Measurements from ENCODE around the gene KCNG2.

KCNG2 gene

DNA sequence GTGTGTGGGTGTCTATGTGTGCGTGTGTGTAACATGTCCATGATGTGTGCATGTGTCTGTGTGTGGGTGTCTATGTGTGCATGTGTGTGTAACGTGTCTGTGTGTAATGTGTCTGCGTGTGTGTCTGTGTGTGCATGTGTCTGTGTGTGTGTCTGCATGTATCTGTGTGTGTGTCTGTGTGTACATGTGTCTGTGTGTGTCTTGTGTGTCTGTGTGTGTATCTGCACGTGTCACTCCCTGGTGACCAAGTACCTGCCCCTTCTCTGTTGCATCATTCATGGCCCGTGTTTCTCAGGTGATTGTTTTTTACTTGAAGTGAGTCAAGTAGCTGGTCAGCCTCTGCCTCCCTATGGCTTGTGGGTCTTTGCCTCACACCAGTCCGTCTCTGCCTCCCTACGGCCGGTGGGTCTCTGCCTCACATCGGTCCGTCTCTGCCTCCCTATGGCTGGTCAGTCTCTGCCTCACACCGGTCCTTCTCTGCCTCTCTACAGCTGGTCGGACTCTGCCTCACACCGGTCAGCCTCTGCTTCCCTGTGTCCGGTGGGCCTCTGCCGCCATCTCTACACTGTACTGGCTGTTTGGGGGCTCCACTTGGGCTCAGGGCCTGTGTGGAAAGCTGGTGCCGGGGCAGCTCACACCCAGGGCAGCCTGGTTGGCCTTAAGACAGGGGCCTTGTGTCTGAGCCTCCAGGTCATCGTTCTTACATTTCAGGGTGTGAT is 31.6 kb downstream of the KCNG2 start:
- DNase-seq: no peak
- ATAC-seq: no peak
- Mint-ChIP-seq H3K4me3 (no peak overlapping the region), H3K36me3 (ENCODE audit: low read depth) (no peaks in the 10 kb centered on the region), H3K27ac (no peak overlapping the region), H3K27me3 (peaks cover 3% of the 10 kb centered on the region), H3K4me1 (no peaks in the 10 kb centered on the region), H3K9me3 (no peaks in the 10 kb centered on the region)

DNA sequence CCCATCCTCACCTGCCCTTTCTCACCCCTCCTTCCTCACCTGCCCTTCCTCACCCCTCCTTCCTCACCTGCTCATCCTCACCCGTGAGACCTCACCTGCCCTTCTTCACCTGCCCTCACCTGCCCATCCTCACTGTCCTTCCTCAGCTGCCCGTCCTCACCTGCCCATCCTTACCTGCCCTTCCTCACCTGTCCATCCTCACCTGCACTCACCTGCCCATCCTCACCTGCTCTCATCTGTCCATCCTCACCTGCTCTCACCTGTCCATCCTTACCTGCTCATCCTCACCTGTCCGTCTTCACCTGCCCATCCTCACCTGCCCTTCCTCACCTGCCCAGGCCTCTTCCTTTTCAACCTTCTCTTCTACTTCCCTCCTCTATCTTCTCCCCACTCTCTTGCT is 34.4 kb downstream of the KCNG2 start:
- Mint-ChIP-seq H3K4me1 (no peaks in the 10 kb centered on the region), H3K9me3 (peaks cover 4% of the 10 kb centered on the region), H3K4me3 (no peak overlapping the region), H3K27me3 (peaks cover 14% of the 10 kb centered on the region), H3K27ac (no peak overlapping the region), H3K36me3 (ENCODE audit: low read depth) (no peaks in the 10 kb centered on the region)
- DNase-seq (no peak), ATAC-seq (no peak)

DNA sequence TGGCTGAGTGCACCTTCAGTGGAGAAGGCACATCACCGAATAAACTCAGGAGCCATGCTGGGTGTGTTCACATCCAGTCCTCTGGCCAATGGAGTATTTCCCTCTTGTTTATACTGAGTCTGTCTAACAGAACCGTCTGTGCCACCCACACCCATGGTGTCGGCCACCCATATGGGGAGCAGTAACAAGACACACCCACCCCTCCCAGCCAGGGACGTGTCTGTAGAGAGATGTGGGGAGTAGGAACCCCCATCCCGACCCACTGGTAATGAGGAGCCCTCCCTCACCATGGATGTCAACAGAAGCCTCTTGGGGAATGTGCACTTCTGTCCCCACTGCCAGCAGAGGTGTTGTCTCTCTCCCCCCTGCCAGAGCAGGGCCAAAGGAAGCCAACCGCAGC is 37.1 kb downstream of the KCNG2 start:
- Mint-ChIP-seq H3K9me3 (peaks cover 4% of the 10 kb centered on the region), H3K36me3 (ENCODE audit: low read depth) (no peaks in the 10 kb centered on the region), H3K4me1 (no peaks in the 10 kb centered on the region), H3K4me3 (no peak overlapping the region), H3K27ac (no peak overlapping the region), H3K27me3 (peaks cover 21% of the 10 kb centered on the region)
- no peak for ATAC-seq
- DNase-seq: no peak

GRCh38 chr18:79841936-79842335 is 44.2 kb downstream of the KCNG2 start:
- H3K9me3 Mint-ChIP-seq: peaks cover 11% of the 10 kb centered on the region
- no peak overlapping the region for H3K27ac Mint-ChIP-seq
- H3K36me3 Mint-ChIP-seq (ENCODE audit: low read depth): no peaks in the 10 kb centered on the region
- DNase-seq (no peak), ATAC-seq (no peak)
- no peaks in the 10 kb centered on the region for H3K4me1 Mint-ChIP-seq
- H3K27me3 Mint-ChIP-seq: peaks cover 7% of the 10 kb centered on the region
- H3K4me3 Mint-ChIP-seq: no peak overlapping the region

GRCh38 chr18:79844999-79845563 is 47.3 kb downstream of the KCNG2 start:
- no peaks in the 10 kb centered on the region for H3K27me3 Mint-ChIP-seq
- H3K27ac Mint-ChIP-seq: no peak overlapping the region
- H3K36me3 Mint-ChIP-seq (ENCODE audit: low read depth): no peaks in the 10 kb centered on the region
- H3K4me3 Mint-ChIP-seq: no peak overlapping the region
- peaks cover 11% of the 10 kb centered on the region for H3K9me3 Mint-ChIP-seq
- no peak for DNase-seq
- no peaks in the 10 kb centered on the region for H3K4me1 Mint-ChIP-seq
- ATAC-seq: no peak

- peaks cover 7% of the 10 kb centered on the region for H3K9me3 Mint-ChIP-seq
- H3K4me1 Mint-ChIP-seq: no peaks in the 10 kb centered on the region
- H3K4me3 Mint-ChIP-seq: no peak overlapping the region
- H3K36me3 Mint-ChIP-seq (ENCODE audit: low read depth): no peaks in the 10 kb centered on the region
- no peaks in the 10 kb centered on the region for H3K27me3 Mint-ChIP-seq
- DNase-seq (no peak), ATAC-seq (no peak)
- no peak overlapping the region for H3K27ac Mint-ChIP-seq
Observed at GRCh38 chr18:79846936-79847557, 49.3 kb downstream of the KCNG2 start.

GRCh38 chr18:79847606-79848293 is 50.0 kb downstream of the KCNG2 start:
- no peak for ATAC-seq
- H3K4me1 Mint-ChIP-seq: no peaks in the 10 kb centered on the region
- H3K9me3 Mint-ChIP-seq: peaks cover 1% of the 10 kb centered on the region
- no peaks in the 10 kb centered on the region for H3K27me3 Mint-ChIP-seq
- H3K27ac Mint-ChIP-seq: no peak overlapping the region
- no peaks in the 10 kb centered on the region for H3K36me3 Mint-ChIP-seq (ENCODE audit: low read depth)
- H3K4me3 Mint-ChIP-seq: no peak overlapping the region
- DNase-seq: no peak

GRCh38 chr18:79848294-79848578 is 50.5 kb downstream of the KCNG2 start:
- no peak overlapping the region for H3K27ac Mint-ChIP-seq
- DNase-seq (no peak), ATAC-seq (no peak)
- no peaks in the 10 kb centered on the region for H3K27me3 Mint-ChIP-seq
- no peak overlapping the region for H3K4me3 Mint-ChIP-seq
- H3K4me1 Mint-ChIP-seq: no peaks in the 10 kb centered on the region
- H3K36me3 Mint-ChIP-seq (ENCODE audit: low read depth): no peaks in the 10 kb centered on the region
- no peaks in the 10 kb centered on the region for H3K9me3 Mint-ChIP-seq

DNA sequence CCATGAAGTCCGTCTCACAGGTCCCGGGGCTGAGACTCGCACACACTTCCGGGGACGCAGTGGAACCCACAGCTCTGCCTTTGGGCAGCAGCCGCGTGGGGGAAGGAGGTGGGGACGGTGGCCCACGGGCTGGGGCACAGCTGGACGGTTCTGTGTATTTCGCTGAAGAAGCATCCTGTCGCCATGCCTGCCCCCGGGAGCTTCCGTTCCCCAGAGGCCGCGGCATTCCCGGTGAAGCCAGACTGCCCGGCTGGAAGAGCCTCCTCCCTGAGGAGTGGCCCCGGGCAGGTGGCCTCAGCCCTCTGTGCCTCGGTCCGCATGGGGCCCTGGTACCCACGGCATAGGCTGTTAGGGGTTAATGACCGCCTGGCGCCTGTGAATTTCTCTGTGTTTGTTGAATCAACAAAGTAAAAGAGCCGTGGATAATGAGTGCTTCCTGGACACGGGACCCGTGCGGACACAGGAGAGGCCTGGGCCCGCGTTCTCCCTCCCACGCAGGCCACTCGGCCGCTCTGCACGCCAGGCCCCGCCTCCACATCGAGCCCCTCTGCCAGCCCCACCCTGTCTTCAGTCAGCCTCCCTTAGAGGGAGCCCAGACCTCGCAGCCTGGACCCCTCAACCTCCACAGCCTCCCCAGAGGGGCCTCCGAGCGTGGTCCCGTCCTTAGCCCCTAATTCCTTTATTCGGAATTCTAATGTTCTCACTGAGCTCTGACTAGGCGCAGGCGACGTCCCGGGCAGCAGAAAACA is 51.0 kb downstream of the KCNG2 start:
- no peaks in the 10 kb centered on the region for H3K9me3 Mint-ChIP-seq
- no peaks in the 10 kb centered on the region for H3K4me1 Mint-ChIP-seq
- H3K27me3 Mint-ChIP-seq: no peaks in the 10 kb centered on the region
- ATAC-seq (no peak), DNase-seq (no peak)
- no peak overlapping the region for H3K4me3 Mint-ChIP-seq
- H3K27ac Mint-ChIP-seq: no peak overlapping the region
- H3K36me3 Mint-ChIP-seq (ENCODE audit: low read depth): no peaks in the 10 kb centered on the region

- Mint-ChIP-seq H3K4me1 (no peaks in the 10 kb centered on the region), H3K4me3 (no peak overlapping the region), H3K27ac (no peak overlapping the region), H3K36me3 (ENCODE audit: low read depth) (no peaks in the 10 kb centered on the region), H3K9me3 (no peaks in the 10 kb centered on the region), H3K27me3 (no peaks in the 10 kb centered on the region)
- ATAC-seq (no peak), DNase-seq (no peak)
Observed at GRCh38 chr18:79849328-79850207, 51.8 kb downstream of the KCNG2 start.

GRCh38 chr18:79850731-79851130 is 53.0 kb downstream of the KCNG2 start:
- Mint-ChIP-seq H3K9me3 (no peaks in the 10 kb centered on the region), H3K36me3 (ENCODE audit: low read depth) (no peaks in the 10 kb centered on the region)
- ATAC-seq: no peak

GRCh38 chr18:79851489-79851888 is 53.8 kb downstream of the KCNG2 start:
- no peak overlapping the region for H3K4me3 Mint-ChIP-seq
- peaks cover 4% of the 10 kb centered on the region for H3K27me3 Mint-ChIP-seq
- H3K36me3 Mint-ChIP-seq (ENCODE audit: low read depth): no peaks in the 10 kb centered on the region
- no peaks in the 10 kb centered on the region for H3K9me3 Mint-ChIP-seq
- ATAC-seq (no peak), DNase-seq (no peak)
- H3K27ac Mint-ChIP-seq: no peak overlapping the region
- H3K4me1 Mint-ChIP-seq: peaks cover 4% of the 10 kb centered on the region

More at GRCh38 chr18:79850731-79851130, 53.0 kb downstream of the KCNG2 start:
- H3K4me1 Mint-ChIP-seq: peaks cover 4% of the 10 kb centered on the region
- H3K27me3 Mint-ChIP-seq: peaks cover 4% of the 10 kb centered on the region
- no peak overlapping the region for H3K4me3 Mint-ChIP-seq
- no peak overlapping the region for H3K27ac Mint-ChIP-seq
- no peak for DNase-seq

- Mint-ChIP-seq H3K27me3 (peaks cover 4% of the 10 kb centered on the region), H3K9me3 (no peaks in the 10 kb centered on the region), H3K4me3 (no peak overlapping the region), H3K36me3 (ENCODE audit: low read depth) (no peaks in the 10 kb centered on the region), H3K27ac (no peak overlapping the region), H3K4me1 (peaks cover 4% of the 10 kb centered on the region)
- ATAC-seq (no peak), DNase-seq (no peak)
Observed at GRCh38 chr18:79851950-79852349, 54.2 kb downstream of the KCNG2 start.

All from activated naive CD8-positive, alpha-beta T cell treated with anti-CD3 and anti-CD28 coated beads, Interleukin-2, amount 50 U/mL, for 24 hours (primary cell).